GM23248 (cell line): ENCODE data around the gene PRKAR1B.

ENCODE experiments used
- EZH2 ChIP-seq: fragments of 200-600 bp; sonication (generic); IDR thresholded peaks from 2 replicates; pipeline ENCODE4 v1.6.1; 2018; ENCODE audit warnings: antibody characterized with exemption, mild to moderate bottlenecking; ENCODE audit not compliant: insufficient read depth, poor library complexity, severe bottlenecking
- EZH2phosphoT487 ChIP-seq: fragments of 200-600 bp; sonication (generic); IDR thresholded peaks from 2 replicates; pipeline ENCODE4 v1.6.1; 2018; ENCODE audit warnings: antibody characterized with exemption, moderate library complexity, mild to moderate bottlenecking, low read depth; ENCODE audit not compliant: insufficient read depth

DNA sequence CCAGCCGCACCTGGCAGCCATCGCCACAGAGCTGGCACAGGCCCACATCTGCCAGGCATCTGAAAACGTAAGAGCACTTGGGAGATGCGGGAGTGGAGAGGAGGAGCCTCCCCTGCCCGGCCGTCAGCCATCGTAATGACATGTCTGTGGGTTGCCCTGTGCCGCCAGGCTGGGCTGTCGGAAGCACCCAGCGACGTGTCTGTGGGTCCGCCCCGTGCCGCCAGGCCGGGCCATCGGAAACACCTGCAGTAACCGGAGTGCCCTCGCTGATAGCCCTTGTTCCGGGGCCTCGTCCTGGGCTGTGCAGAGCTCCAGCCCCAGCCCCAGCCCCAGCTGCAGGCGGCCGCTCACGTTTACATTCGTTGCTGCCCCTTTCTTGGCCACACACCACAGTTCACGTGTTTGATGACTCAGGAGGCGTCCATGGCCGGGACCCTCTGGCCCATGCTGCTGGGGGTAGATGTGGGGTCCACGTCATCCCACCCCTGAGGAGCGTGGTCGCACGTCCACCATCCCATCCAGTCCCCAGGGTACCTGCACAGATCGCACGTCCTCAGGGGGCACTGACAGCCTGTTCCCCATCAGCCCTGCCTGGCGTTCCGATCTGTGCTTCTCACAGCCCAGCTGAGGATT lies 30.0 kb upstream of the PRKAR1B start:
- TF ChIP-seq EZH2 (no peak), EZH2phosphoT487 (no peak)
